HG02943 (cell line): ENCODE results near the gene PEX11B.
"Not testable (repeated sequence)": the region's sequence is repeated elsewhere in the genome, so short reads cannot be mapped to it uniquely, and the experiment has no call there.

ENCODE experiments used
- ATAC-seq: cut with Tn5 transposase; IDR thresholded peaks from one replicate; pipeline ENCODE4 v1.9.1; 2021; ENCODE audit warnings: mild to moderate bottlenecking, low read depth, moderate library complexity; ENCODE audit not compliant: unreplicated experiment

The PEX11B gene

GRCh38 chr1:145953861-145954260, 35.3 kb upstream of the PEX11B start:
- no peak for ATAC-seq

GRCh38 chr1:145952903-145953302, 34.4 kb upstream of the PEX11B start:
- ATAC-seq: no peak

- ATAC-seq: no peak
These were observed 33.0 kb upstream of the PEX11B start for GRCh38 chr1:145951526-145951925.

- ATAC-seq: no peak
These were observed 30.7 kb upstream of the PEX11B start for GRCh38 chr1:145949219-145949618.

GRCh38 chr1:145947551-145947950, 29.0 kb upstream of the PEX11B start:
- no peak for ATAC-seq

GRCh38 chr1:145946477-145946986, 28.0 kb upstream of the PEX11B start:
- ATAC-seq: no peak

GRCh38 chr1:145944532-145944931, 26.0 kb upstream of the PEX11B start:
- no peak for ATAC-seq

GRCh38 chr1:145942871-145943270, 24.4 kb upstream of the PEX11B start:
- ATAC-seq: no peak

GRCh38 chr1:145942405-145942804, 23.9 kb upstream of the PEX11B start:
- ATAC-seq: no peak

GRCh38 chr1:145937436-145937835, 18.9 kb upstream of the PEX11B start:
- no peak for ATAC-seq

GRCh38 chr1:145936247-145936646, 17.7 kb upstream of the PEX11B start:
- ATAC-seq: no peak

GRCh38 chr1:145935708-145936107, 17.2 kb upstream of the PEX11B start:
- ATAC-seq: no peak

- ATAC-seq: not testable (repeated sequence)
These were observed 14.0 kb upstream of the PEX11B start for GRCh38 chr1:145932522-145933009.

GRCh38 chr1:145927916-145928643, 9.6 kb upstream of the PEX11B start:
- no peak for ATAC-seq

- ATAC-seq: peak; percentile 95
These were observed 8.8 kb upstream of the PEX11B start, which contains the start of gene RBM8A for GRCh38 chr1:145927063-145927886. Gene RBM8A, minus strand, starts transcription at chr1:145927484. Its CDS starts 58 bp downstream, at chr1:145927426.

- no peak for ATAC-seq
These were observed 8.2 kb upstream of the PEX11B start for GRCh38 chr1:145926686-145927062.

- ATAC-seq: no peak
These were observed 3.7 kb upstream of the PEX11B start for GRCh38 chr1:145922266-145922665.

- not testable (repeated sequence) for ATAC-seq
These were observed 1.8 kb upstream of the PEX11B start for GRCh38 chr1:145920297-145920696.

GRCh38 chr1:145918992-145919939, 749 bp upstream of the PEX11B start:
- peak; percentile 27 for ATAC-seq

GRCh38 chr1:145917595-145917994, 922 bp downstream of the PEX11B start:
- no peak for ATAC-seq
